GM19025 (cell line): ENCODE results near the gene TRIM67.
"Not testable (repeated sequence)": the region's sequence is repeated elsewhere in the genome, so short reads cannot be mapped to it uniquely, and the experiment has no call there.

Experiments
- ATAC-seq: cut with Tn5 transposase; IDR thresholded peaks from one replicate; pipeline ENCODE4 v1.9.1; 2021; ENCODE audit warnings: mild to moderate bottlenecking, low read depth, moderate library complexity; ENCODE audit not compliant: unreplicated experiment

The TRIM67 gene

DNA sequence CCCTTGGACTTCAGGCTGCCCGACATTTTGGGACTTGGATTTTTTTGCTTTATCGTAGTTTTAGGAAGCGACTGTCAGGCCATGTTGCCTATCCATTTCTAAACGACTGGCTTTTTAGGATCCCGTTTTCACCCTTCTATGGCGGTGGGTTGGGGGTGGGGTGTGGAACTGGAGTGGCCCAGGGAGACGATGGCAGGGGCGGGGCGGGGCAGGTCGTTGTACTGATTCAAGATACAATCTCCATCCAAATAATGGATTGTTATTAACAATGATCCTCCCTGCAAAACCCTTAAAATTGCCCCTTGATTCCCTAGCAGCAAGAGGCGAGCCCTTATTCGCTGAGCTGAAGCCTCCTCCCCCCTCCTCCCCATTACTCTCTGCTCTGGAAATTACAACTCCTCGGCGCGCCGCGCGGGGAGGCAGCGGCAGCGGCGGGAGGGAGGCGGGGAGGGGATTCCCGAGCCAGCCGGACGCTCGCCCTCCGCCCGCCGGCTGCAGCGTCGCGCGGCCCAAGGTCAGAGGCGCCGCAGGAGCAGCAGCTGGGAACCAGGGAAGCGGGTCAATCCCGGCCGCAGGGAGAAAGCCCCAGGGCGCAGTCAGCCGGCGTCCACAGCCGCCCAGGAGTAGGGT, at the start of gene TRIM67:
TRIM67 (plus strand) TSS at position 392 of the 630 bp plus-strand sequence. CDS start 912 bp downstream, outside the sequence.
- no peak for ATAC-seq

DNA sequence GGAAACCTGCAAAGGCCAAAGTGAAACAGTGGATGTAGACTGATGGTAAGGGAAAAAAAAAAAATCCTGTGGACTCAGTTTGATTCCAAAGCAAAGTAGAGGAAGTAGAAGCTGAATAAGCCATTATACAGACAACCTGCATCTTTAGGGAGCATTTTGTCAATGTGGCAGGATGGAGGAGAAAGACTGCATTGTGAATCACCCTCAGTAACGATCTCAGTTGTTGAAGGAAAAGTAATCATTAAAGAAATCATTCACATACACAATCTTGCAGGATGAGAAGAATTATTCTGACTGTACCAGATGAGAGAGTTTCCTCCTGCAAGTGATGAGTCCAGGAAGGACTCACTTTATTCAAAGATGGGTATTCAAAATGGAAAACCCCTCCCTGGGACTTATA, 45.1 kb upstream of the TRIM67 start:
- no peak for ATAC-seq

DNA sequence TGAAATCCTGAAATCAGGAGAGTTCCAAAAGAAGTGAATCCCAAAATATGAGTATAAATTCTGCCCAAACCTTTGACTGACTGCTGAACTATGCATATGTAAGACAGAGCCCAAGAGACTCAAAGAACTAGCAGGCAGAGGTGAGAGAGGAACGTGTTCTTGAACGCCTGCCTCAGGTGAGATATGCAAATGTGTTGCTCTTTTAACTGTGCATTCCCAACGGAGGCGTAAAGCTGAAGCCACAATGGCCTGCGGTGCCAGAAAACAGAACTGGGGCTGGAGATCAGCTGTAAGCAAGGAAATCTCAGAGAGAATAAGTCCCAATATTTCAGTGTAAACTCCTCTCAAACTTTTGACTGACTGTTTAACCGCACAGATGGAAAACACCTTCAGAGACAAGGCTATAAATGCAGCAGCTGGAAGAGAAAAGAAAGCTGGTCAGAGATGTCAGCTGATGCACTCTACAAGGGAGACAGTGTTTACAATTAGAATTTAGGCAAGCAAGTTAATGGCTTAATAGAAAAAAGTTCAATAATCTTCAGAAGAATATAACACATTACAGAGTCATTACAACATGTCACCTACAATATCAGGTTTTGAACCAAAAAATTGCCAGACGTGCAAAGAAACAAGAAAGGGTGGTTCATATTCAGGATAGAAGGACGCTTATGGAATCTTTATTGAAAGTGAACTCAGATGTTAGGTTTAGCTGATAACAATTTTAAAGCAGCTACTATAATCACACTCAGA, 43.0 kb upstream of the TRIM67 start:
- no peak for ATAC-seq

DNA sequence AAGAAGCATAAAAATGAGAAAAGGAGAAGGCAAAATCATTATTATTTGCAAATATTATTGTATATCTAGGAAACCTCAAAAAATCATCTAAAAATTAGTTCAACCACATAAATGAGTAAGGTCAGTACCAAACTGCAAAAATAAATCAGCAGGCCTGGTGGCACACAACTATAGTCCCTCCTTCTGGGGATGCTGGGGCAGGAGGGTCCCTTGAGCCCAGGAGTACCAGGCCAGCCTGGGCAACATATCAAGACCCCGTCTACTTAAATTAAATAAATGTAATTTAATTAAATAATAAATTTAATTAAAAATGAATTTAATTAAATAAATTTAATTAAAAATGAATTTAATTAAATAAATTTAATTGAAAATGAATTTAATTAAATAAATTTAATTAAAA, 40.3 kb upstream of the TRIM67 start:
- ATAC-seq: no peak

DNA sequence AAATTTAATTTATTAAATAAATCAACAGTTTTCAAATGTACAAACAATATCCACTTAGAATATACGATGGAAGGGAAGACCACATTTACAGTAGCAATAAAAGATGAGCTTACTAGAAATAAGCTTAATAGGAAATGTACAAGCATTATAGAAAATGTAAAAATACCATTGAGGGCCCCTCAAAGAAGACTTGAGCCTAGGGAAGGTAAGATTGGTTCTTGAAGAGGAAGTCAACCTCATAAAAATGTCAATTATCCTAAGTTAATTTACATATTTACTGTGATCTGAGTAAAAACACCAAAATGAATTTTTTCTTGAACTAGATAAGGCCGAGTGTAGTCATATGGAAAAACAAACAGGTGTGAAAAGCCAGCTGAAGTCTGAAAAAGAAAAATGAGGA, 39.7 kb upstream of the TRIM67 start:
- ATAC-seq: no peak

DNA sequence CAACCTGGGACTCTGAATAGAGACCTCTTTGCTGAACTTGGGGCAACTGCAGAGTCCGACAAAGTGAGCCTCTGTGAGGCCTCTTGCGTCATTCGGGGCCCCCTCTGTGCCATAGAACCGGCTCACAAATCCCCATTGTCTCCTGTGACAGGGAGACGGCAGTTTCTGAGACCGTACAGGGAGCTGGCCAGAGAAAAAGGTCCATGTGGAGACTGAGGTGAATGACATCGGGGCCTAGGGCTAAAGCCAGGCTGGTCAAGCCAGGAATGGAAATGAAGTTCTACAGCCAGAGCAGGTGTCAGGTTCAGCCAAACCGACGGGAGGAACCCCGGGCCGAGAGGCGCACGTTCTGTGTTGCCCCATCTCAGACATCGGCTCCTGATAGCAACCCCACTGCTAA, 37.1 kb upstream of the TRIM67 start:
- no peak for ATAC-seq

DNA sequence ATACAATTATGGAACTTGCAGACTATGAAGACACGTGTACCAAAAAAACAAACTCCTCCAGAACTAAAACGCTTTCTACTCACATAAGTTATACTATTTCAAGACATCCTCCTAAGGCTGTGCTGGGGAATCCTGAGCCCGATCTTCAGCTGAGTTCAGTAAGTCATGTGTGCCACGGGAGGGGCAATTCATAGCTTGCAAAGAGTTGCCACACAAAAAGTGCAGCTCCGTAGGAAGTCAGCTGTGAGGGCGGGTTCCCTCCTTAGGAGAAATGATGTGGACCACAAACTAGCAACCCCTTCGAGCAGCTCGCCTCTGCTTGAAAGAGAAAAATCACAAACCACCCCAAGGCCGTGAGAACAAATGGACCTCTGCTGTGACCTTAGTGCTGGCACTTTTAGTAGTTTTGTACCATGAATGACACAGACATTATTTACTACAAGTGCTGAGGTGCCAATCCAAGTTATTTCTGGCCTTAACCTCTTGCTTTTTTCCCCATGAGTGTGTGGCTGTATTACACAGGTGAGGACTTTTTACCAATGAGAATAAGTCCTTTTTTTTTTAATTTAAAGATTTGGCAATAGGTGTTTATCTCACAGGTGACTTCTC, 35.8 kb upstream of the TRIM67 start:
- no peak for ATAC-seq

DNA sequence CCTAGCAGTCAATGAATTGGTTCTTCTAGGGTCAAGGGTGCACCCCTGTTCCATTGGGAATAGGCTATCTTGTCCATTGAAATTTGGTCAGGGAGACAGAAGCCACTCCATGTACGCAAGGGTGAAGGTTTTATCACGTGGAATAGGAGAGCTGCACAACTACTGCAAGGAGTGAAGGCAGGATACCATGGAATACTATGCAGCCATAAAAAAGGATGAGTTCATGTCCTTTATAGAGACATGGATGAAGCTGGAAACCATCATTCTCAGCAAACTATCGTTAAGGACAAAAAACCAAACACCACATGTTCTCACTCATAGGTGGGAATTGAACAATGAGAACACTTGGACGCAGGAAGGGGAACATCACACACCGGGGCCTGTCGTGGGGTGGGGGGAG, 34.8 kb upstream of the TRIM67 start:
- ATAC-seq: not testable (repeated sequence)

DNA sequence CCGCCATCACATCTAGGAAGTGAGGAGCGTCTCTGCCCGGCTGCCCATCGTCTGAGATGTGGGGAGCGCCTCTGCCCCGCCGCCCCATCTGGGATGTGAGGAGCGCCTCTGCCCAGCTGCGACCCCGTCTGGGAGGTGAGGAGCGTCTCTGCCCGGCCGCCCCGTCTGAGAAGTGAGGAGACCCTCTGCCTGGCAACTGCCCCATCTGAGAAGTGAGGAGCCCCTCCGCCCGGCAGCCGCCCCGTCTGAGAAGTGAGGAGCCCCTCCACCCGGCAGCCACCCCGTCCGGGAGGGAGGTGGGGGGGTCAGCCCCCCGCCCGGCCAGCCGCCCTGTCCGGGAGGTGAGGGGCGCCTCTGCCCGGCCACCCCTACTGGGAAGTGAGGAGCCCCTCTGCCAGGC, 33.4 kb upstream of the TRIM67 start:
- not testable (repeated sequence) for ATAC-seq

DNA sequence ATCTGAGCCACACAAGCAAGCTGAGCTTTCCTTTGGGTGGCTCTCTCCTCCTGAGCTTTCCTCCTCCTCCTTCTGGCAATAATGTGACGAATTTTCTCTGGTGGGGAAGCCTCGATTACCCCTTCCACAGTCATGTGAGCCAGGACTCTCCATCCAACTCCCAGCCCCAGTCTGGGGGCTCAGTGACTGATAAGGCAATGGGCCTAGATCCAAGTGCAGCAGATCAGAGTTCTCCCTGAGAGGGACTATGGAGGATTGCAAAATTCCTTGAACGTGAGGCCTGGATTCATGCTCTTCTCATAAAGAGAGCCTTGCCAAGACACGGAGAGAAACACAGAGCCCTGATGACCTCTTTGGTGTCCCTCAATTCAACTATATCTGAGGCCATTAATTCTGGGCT, 31.3 kb upstream of the TRIM67 start:
- ATAC-seq: no peak

DNA sequence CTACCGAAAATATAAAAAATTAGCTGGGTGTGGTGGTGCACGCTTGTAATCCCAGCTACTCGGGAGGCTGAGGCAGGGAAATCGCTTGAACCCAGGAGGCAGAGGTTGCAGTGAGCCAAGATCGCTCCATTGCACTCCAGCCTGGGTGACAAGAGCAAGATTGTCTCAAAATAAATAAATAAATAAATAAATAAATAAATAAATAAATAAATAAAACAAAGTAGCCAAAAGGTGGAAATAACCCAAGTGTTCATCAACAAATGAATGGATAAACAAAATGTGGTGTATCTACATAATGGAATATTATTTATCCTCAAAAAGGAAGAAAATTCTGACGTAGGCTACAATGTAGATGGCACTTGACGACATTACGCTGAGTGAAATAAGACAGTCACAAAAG, 29.3 kb upstream of the TRIM67 start:
- ATAC-seq: not testable (repeated sequence)

DNA sequence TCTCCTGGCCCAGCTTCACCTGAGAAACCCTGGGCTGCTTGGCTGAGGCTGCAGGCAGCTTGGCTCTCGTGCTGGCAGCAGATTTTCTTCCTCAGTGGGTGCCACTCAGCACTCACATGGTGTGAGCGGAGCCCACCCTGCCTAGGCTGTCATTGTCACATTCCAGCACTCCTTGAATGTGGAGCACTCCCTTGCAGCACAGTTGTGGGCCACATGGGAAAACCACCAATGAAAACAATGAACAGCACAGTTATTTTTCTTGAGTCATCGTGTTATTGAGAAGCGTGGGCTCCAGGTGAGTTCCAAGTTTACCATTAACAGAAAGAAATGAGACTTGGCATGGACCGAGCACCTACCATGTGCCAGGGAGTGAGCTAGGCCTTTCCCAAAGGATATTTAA, 27.2 kb upstream of the TRIM67 start:
- no peak for ATAC-seq

DNA sequence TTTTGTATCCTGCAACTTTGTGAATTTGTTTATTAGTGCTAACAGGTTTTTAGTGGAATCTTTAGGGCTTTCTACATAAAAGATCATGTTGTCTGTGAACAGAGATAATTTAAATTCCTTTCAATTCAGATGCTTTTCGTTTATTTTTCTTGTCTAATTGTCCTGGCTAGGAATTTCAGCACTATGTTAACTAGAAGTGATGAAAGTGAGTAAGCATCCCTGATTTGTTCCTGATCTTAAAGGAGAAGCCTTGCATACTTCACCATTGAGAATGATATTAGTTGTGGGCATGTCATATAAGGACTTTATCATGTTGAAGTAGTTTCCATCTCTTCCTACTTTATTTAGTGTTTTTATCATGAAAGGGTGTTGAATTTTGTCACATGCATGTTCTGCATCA, 23.6 kb upstream of the TRIM67 start:
- no peak for ATAC-seq

DNA sequence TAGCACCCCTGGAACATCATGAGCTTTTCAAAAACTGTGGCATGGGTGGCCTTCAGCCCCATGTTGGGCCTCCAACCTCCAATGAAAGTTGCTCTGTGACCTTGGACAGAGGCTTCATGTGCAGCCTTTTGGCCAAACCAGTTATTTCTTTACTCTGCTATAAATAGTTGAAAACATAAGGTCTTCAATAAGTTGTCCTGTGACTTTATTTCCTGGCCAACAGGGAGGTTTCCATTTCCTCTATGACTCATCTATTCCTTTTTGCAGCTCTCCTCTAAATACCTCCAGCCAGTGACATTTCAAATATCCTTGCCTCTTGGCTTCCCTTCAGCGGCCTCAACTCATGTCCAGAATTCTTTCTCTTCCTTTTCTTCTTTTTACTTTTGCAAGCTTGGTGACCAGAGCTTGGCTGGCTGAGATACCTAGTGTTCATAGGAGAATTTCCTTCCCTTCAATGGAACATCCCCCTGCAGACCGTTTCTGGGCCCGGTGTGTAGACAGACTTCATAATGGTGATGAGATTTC, 22.7 kb upstream of the TRIM67 start:
- no peak for ATAC-seq

DNA sequence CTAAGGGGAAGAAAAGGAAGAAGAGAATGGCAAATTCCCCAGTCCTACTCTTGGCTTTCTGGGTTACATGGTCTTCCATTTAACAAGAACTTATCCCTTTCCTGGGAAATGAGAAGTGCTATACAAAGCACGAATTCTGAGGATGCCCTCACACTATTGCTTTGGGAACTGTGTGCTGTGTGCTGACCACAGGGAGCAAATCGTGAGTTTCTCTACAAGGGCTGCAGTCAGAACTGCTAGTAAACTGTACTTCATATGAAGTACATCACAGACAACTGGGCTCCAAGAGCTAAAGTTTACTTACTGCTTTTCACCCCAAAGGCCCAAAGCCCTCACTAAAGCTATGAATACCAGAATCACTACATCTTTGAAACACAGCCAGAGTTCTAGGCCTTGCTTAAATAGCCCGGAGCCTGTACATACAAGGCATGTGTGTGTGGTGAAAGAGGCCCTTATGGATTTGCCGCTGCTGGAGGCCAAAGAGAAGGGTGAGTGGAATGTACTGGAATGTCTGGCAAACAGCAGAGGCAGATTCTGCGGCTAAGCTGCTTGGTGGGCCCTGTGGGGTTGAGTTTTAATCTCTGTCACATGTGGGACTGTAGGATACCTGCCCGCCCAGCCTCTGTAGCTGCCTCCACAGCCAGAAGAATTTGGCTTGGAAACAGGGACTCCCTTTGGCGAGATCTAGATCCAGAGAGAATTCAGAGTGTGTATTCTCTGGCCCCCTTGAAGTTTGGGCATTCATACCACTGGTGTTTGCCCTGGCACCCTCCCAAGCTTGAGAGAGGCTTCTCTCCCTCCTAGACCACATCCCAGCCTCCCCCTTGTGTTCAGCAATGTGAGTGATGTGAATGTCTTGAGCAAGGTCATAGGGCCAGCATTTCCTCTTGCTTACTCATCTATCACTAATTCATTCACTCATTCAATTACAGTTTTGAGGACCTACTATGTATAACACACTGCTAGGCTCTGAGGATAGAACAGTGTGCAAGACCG, 21.9 kb upstream of the TRIM67 start:
- no peak for ATAC-seq

DNA sequence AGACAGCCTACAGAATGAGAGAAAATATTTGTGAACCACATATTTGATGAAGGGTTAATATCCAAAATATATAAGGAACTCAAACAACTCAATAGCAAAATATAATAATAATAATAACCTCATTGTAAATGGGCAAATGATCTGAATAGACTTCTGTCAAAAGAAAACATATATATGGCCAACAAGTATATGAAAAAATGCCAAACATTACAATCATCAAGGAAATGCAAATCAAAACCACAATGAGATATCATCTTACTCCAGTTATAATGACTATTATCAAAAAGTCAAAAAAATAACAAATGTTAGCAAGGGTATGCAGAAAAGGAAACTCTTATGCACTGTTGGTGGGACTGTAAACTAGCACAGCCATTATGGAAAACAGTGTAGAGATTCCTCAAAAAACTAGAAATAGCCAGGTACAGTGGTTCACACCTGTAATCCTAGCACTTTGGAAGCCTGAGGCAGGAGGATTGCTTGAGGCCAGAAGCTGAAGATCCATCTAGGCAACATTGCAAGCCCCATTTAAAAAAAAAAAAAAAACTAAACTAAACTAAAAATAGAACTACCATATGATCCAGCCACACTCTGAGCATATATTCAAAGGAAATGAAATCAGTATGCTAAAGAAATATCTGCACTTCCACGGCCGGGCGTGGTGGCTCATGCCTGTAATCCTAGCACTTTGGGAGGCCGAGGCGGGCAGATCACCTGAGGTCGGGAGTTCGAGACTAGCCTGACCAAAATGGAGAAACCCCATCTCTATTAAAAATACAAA, 17.3 kb upstream of the TRIM67 start:
- no peak for ATAC-seq

DNA sequence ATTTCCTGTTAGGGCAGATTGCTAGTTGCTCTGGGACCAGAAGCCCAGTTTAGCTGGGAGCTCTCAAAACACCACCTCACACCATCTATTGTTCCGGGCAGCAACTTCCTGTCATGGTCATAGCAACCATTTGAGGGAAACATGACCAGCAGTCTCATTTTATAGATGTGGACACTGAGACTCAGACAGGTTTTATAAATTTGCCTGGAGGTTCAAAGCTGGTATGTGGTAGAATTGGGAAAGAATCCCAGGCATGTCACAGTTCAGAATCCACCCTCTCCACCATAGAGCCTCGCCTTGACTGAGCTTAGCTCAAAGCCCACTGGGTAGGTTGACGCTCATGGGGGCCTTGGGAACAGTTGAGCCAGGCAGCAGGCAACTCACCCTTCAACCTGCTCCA, 14.0 kb upstream of the TRIM67 start:
- ATAC-seq: no peak

DNA sequence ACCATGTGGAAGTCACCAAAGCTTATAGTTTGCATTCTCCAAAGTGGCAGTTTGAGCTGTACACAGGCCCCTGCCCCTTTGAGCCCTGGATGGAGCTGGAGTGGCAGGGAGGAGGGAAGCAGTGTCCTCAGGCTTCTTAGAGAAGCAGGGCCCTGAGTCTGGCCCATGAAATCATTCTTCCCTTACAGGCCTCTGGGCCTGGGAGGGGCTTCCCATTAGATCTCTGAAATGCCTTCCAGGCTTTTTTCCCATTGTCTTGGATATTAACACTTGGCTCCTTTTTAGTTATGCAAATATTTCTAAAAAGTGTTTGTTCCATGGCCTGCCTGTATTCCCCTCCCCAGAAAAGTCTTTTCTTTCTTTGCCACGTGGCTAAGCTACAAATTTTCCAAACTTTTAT, 10.0 kb upstream of the TRIM67 start:
- ATAC-seq: no peak

DNA sequence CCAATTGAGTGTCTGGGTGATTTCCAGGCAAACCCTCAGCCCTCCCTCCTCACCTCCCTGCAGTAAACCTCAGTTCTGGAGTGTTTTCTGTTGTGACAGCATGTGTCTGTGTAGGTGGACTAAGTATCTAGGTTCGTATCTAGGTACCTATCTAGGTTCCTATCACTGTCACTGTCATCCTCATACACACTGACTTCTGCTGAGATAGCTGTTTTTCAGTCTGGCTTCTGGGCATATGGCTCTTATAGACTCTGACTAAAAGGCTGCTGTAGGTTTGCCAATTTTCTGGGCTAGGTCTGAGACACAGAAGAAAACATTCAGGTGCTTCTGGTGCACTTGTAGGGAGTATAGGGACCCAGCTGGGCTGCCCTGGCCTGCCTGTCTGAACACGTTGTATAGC, 8.1 kb upstream of the TRIM67 start:
- ATAC-seq: no peak

DNA sequence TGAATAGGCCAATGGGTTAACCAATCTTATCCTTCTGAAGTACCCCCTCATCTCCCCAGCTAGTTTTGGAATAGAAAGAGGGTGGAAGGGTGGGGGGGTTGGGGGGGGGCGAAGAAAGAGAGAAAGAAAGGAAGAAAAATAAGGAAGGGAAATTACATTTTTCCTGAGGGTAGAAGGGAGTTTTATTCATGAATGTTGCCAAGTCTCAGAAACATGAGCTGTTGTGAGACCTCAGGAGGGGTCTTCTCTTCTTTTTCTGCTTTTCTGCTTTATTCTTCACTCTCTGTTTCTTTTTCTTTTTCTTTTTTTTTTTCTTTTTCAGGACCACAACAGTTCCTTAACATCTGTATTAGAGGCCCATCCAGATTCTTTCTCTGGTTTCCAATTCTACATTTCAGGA, 6.0 kb upstream of the TRIM67 start:
- no peak for ATAC-seq
